ENCODE results near the gene CCDC17. TPM values are rescaled to one million over a fixed set of nuclear protein-coding genes. Genes with fewer than 3 reads are reported as not detected.

The CCDC17 gene
- total and polyA plus RNA-seq, 2 experiments from 2014 or later: 0.57 to 2.2 TPM

- TF ChIP-seq, protein P1, sequence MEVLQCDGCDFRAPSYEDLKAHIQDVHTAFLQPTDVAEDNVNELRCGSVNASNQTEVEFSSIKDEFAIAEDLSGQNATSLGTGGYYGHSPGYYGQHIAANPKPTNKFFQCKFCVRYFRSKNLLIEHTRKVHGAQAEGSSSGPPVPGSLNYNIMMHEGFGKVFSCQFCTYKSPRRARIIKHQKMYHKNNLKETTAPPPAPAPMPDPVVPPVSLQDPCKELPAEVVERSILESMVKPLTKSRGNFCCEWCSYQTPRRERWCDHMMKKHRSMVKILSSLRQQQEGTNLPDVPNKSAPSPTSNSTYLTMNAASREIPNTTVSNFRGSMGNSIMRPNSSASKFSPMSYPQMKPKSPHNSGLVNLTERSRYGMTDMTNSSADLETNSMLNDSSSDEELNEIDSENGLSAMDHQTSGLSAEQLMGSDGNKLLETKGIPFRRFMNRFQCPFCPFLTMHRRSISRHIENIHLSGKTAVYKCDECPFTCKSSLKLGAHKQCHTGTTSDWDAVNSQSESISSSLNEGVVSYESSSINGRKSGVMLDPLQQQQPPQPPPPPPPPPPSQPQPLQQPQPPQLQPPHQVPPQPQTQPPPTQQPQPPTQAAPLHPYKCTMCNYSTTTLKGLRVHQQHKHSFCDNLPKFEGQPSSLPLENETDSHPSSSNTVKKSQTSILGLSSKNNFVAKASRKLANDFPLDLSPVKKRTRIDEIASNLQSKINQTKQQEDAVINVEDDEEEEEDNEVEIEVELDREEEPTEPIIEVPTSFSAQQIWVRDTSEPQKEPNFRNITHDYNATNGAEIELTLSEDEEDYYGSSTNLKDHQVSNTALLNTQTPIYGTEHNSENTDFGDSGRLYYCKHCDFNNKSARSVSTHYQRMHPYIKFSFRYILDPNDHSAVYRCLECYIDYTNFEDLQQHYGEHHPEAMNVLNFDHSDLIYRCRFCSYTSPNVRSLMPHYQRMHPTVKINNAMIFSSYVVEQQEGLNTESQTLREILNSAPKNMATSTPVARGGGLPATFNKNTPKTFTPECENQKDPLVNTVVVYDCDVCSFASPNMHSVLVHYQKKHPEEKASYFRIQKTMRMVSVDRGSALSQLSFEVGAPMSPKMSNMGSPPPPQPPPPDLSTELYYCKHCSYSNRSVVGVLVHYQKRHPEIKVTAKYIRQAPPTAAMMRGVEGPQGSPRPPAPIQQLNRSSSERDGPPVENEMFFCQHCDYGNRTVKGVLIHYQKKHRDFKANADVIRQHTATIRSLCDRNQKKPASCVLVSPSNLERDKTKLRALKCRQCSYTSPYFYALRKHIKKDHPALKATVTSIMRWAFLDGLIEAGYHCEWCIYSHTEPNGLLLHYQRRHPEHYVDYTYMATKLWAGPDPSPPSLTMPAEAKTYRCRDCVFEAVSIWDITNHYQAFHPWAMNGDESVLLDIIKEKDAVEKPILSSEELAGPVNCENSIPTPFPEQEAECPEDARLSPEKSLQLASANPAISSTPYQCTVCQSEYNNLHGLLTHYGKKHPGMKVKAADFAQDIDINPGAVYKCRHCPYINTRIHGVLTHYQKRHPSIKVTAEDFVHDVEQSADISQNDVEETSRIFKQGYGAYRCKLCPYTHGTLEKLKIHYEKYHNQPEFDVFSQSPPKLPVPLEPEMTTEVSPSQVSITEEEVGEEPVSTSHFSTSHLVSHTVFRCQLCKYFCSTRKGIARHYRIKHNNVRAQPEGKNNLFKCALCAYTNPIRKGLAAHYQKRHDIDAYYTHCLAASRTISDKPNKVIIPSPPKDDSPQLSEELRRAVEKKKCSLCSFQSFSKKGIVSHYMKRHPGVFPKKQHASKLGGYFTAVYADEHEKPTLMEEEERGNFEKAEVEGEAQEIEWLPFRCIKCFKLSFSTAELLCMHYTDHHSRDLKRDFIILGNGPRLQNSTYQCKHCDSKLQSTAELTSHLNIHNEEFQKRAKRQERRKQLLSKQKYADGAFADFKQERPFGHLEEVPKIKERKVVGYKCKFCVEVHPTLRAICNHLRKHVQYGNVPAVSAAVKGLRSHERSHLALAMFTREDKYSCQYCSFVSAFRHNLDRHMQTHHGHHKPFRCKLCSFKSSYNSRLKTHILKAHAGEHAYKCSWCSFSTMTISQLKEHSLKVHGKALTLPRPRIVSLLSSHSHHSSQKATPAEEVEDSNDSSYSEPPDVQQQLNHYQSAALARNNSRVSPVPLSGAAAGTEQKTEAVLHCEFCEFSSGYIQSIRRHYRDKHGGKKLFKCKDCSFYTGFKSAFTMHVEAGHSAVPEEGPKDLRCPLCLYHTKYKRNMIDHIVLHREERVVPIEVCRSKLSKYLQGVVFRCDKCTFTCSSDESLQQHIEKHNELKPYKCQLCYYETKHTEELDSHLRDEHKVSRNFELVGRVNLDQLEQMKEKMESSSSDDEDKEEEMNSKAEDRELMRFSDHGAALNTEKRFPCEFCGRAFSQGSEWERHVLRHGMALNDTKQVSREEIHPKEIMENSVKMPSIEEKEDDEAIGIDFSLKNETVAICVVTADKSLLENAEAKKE (CRISPR knock-in tag; IDR thresholded peaks at IDR 0.05): no peak
These were observed 49.7 kb downstream of the CCDC17 start (continued) for GRCh38 chr1:45574105-45574626.

DNA sequence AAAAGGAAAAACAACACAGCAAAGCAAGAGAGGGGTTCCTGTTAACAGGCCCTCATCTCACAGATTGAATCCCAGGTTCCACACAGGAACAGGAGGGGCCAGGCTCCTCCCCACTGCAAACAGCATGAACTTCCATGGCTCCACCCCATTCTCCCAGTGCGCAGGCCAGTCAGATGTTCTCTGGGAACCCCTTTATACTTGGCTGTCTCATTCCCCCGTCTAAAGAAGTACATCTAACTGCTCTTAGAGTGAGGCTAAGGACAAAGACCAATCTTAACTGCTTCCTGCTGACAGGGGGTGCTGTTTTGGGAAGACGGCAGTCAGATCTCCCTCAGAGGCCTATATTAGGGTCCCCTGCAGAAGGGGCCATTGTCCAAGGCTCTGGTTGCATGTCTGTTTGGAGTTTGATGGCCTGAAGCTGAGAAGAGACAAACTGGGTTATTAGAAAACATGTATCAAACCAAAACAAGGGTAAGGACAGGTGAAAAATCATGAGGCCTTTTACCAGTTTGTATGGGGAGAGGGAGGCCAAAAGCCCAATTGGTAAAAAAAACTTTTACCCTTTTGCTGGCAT lies 50.5 kb downstream of the CCDC17 start:
- H3K27ac Mint-ChIP-seq: peak overlapping the region; percentile 66; the same call in 1 of the 2 replicates
- TF ChIP-seq CREB1 (CRISPR knock-in tag; IDR thresholded peaks at IDR 0.05; ENCODE audit: low read depth) (no peak), ZNF114 (CRISPR knock-in tag; IDR thresholded peaks at IDR 0.05) (no peak), NANOG (IDR thresholded peaks at IDR 0.05; ENCODE audit: borderline replicate concordance) (no peak)
- TF ChIP-seq, protein P2, sequence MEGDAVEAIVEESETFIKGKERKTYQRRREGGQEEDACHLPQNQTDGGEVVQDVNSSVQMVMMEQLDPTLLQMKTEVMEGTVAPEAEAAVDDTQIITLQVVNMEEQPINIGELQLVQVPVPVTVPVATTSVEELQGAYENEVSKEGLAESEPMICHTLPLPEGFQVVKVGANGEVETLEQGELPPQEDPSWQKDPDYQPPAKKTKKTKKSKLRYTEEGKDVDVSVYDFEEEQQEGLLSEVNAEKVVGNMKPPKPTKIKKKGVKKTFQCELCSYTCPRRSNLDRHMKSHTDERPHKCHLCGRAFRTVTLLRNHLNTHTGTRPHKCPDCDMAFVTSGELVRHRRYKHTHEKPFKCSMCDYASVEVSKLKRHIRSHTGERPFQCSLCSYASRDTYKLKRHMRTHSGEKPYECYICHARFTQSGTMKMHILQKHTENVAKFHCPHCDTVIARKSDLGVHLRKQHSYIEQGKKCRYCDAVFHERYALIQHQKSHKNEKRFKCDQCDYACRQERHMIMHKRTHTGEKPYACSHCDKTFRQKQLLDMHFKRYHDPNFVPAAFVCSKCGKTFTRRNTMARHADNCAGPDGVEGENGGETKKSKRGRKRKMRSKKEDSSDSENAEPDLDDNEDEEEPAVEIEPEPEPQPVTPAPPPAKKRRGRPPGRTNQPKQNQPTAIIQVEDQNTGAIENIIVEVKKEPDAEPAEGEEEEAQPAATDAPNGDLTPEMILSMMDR (conservative IDR thresholded peaks at IDR 0.05; ENCODE audit: low read depth in 2 of 2): no peak
- TF ChIP-seq, protein P3, sequence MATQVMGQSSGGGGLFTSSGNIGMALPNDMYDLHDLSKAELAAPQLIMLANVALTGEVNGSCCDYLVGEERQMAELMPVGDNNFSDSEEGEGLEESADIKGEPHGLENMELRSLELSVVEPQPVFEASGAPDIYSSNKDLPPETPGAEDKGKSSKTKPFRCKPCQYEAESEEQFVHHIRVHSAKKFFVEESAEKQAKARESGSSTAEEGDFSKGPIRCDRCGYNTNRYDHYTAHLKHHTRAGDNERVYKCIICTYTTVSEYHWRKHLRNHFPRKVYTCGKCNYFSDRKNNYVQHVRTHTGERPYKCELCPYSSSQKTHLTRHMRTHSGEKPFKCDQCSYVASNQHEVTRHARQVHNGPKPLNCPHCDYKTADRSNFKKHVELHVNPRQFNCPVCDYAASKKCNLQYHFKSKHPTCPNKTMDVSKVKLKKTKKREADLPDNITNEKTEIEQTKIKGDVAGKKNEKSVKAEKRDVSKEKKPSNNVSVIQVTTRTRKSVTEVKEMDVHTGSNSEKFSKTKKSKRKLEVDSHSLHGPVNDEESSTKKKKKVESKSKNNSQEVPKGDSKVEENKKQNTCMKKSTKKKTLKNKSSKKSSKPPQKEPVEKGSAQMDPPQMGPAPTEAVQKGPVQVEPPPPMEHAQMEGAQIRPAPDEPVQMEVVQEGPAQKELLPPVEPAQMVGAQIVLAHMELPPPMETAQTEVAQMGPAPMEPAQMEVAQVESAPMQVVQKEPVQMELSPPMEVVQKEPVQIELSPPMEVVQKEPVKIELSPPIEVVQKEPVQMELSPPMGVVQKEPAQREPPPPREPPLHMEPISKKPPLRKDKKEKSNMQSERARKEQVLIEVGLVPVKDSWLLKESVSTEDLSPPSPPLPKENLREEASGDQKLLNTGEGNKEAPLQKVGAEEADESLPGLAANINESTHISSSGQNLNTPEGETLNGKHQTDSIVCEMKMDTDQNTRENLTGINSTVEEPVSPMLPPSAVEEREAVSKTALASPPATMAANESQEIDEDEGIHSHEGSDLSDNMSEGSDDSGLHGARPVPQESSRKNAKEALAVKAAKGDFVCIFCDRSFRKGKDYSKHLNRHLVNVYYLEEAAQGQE (IDR thresholded peaks at IDR 0.05; ENCODE audit: unreplicated experiment): no peak

More for the DNA sequence above, 50.5 kb downstream of the CCDC17 start:
- Histone ChIP-seq H3K79me2 (replicated peaks; ENCODE audit: insufficient read depth) (peaks cover 9% of the 10 kb centered on the region; the same call in 1 of the 2 replicates), H4K20me1 (replicated peaks; ENCODE audit: insufficient read depth) (peaks cover 5% of the 10 kb centered on the region), H3K27me3 (ENCODE audit: insufficient read depth) (no peaks in the 10 kb centered on the region), H3K36me3 (ENCODE audit: insufficient read depth) (peaks cover 15% of the 10 kb centered on the region; the same call in 1 of the 2 replicates), H3K9me2 (ENCODE audit: insufficient read depth) (no peaks in the 10 kb centered on the region), H3F3A (replicated peaks; ENCODE audit: low read depth) (peaks cover 28% of the 10 kb centered on the region), H3K4me3 (no peak overlapping the region), H3K27ac (ENCODE audit: low read depth) (peak overlapping the region; percentile 83), H3K4me2 (peak overlapping the region; percentile 63), H2AFZ (no peak overlapping the region), H3K4me1 (ENCODE audit: insufficient read depth) (peaks cover 43% of the 10 kb centered on the region)
- Mint-ChIP-seq H3K9me3 (peaks cover 11% of the 10 kb centered on the region), H3K4me1 (peaks cover 40% of the 10 kb centered on the region), H3K27me3 (ENCODE audit: insufficient read depth, low read depth, poor library complexity) (peaks cover 2% of the 10 kb centered on the region), H3K36me3 (ENCODE audit: low read depth) (peaks cover 41% of the 10 kb centered on the region), H3K4me3 (peak overlapping the region; percentile 19; the same call in 1 of the 3 replicates)
- ATAC-seq (peak; percentile 79), DNase-seq (ENCODE audit: low spot score) (peak; percentile 59)

Data from GM23338 (cell line).